Kidney epithelial cell (primary cell): Measurements from ENCODE around the gene CHRNA4. TPM values are rescaled to one million over a fixed set of nuclear protein-coding genes. Genes with fewer than 3 reads are reported as not detected.

Experiments
- DNase-seq: peaks from one replicate; pipeline ENCODE4 v3.0.0-alpha.2; 2010; ENCODE audit warnings: low read depth
- H3K27me3 ChIP-seq: 2 replicates; pipeline ENCODE4 v1.6.0; 2011; ENCODE audit warnings: low read length; ENCODE audit not compliant: control insufficient read depth, insufficient read depth
- H3K36me3 ChIP-seq: 2 replicates; pipeline ENCODE4 v1.5.1; 2011; ENCODE audit warnings: low read length; ENCODE audit not compliant: control insufficient read depth, insufficient read depth
- H3K4me3 ChIP-seq: 2 replicates; pipeline ENCODE4 v1.5.1; 2011; ENCODE audit warnings: low read depth, mild to moderate bottlenecking, control low read depth, low read length
- total RNA-seq: library from RNA; depleted of rRNA; stranded (reverse); fragments of >200 nt; gene quantifications from 2 replicates; pipeline ENCODE4 v1.2.3, GENCODE V29; 2015
- TF ChIP-seq, protein P1 (sequence below): IDR thresholded peaks from 2 replicates; pipeline ENCODE4 v1.5.1; 2011; ENCODE audit warnings: mild to moderate bottlenecking, moderate library complexity, low read length, control low read depth, inconsistent platforms; ENCODE audit not compliant: insufficient read depth, poor library complexity, severe bottlenecking

CHRNA4 gene
- total RNA-seq, 1 donor from 2014 or later = not detected

DNA sequence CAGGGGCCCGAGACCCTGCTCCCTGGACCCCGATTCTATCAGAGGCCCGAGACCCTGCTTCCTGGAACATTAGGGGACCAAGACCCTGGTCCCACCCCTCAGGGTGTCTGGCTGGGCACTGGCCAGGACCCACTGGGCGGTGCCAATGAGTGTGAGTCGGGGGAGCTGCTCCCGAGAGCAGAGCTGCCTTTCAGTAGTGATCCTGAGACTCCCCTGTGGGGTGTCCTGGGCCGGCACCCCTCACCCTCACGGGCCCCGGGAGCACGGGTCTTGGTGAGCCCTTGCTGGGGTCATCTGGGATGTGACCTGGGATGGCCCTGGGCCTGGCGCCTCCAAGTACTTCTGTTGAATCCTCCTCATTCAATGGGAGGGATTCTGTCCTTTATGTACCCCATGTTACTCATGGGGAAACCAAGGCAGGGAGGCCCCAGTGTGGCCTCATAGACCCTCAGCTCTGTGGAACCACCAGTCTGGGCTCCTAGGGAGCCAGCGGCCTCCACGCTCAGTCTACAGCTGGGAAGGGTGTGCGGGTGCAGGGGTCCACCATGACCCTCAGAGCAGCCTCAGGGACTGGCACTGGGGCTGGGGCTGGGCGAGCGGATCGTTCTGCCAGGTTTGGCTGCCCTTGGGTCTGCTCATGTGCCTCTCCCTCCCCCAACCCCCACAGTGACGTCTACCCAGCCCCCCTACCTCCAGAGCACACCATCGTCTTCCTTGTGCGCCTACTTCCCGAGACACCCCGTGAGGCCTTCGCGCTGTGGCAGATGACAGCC lies 42.6 kb downstream of the CHRNA4 start:
- TF ChIP-seq, protein P1, sequence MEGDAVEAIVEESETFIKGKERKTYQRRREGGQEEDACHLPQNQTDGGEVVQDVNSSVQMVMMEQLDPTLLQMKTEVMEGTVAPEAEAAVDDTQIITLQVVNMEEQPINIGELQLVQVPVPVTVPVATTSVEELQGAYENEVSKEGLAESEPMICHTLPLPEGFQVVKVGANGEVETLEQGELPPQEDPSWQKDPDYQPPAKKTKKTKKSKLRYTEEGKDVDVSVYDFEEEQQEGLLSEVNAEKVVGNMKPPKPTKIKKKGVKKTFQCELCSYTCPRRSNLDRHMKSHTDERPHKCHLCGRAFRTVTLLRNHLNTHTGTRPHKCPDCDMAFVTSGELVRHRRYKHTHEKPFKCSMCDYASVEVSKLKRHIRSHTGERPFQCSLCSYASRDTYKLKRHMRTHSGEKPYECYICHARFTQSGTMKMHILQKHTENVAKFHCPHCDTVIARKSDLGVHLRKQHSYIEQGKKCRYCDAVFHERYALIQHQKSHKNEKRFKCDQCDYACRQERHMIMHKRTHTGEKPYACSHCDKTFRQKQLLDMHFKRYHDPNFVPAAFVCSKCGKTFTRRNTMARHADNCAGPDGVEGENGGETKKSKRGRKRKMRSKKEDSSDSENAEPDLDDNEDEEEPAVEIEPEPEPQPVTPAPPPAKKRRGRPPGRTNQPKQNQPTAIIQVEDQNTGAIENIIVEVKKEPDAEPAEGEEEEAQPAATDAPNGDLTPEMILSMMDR = no peak
- no peak for DNase-seq
- H3K36me3 ChIP-seq = no peaks in the 10 kb centered on the region
- no peak overlapping the region for H3K4me3 ChIP-seq
- peaks cover 21% of the 10 kb centered on the region for H3K27me3 ChIP-seq

DNA sequence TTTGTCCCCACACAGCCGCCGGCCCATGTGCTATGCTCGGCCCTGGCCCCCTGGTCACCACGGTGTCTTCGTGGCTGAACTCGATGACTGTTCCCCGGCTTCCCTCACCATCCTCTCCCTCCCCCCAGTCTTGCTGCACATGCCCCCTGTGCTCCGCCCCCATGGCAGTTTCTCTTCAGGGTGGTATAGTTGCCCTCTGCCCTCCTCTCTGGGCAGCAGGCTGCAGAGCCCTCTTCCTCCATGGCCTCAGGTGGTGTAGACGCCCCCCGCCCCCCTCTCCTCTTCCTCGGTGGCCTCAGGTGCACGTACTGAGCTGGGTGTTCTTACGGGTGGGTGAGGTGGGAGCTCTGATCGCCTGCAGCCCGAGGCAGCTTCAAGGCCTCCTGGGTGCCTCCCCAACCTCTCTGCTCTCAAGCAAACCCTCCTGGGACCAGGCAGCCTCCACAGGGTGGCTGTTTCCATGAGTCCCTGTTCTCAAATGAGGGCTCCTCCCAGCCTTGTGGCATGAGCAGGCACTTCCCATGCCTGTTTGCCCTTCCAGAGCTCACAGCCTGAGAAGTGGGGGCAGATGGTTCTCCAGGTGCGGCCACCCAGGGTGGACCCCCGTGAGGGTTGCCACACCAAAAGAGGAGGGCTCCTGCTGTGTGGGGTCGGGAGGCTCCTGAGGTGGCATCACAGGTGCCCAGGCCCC lies 43.4 kb downstream of the CHRNA4 start:
- TF ChIP-seq, protein P1 = no peak
- DNase-seq = no peak
- H3K4me3 ChIP-seq = no peak overlapping the region
- no peaks in the 10 kb centered on the region for H3K36me3 ChIP-seq
- H3K27me3 ChIP-seq = peaks cover 22% of the 10 kb centered on the region

DNA sequence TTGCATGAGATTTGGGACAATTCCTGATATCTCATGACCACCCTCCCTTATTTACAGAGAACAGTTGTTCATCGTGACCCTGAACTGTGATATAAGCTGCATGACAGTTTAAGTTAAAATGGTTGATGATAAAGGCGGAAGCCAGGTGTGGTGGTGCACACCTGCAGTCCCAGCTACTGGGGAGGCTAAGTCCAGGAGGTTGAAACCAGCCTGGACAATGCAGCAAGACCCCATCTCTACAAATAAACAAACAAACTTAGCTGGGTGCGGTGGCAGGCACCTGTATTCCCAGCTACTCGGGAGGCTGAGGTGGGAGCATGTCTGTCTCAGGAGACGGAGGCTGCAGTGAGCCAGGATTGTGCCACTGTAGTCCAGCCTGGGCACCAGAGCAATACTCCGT lies 44.1 kb downstream of the CHRNA4 start:
- H3K36me3 ChIP-seq = no peaks in the 10 kb centered on the region
- TF ChIP-seq, protein P1 = no peak
- H3K27me3 ChIP-seq = peaks cover 18% of the 10 kb centered on the region
- DNase-seq = no peak
- no peak overlapping the region for H3K4me3 ChIP-seq

DNA sequence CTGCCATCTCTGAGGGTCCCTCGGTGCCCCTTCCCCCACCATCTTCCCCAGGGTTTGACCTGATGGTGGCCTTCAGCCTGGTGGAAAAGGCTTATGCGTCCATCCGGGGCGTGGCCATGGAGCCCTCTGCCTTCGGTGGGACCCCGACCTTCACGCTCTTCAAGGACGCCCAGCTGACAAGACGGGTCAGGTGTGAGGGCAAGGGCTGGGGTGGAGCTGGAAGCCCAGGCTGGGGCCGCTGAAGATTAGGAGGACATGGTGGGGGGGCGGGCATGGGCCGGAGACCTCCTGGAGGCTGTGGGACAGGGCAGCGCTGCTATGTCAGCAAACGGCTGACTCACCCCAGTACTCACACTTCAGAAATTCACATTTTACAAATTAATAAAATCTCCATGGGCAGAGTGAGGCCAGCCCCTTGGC lies 44.6 kb downstream of the CHRNA4 start:
- Histone ChIP-seq H3K27me3 (peaks cover 15% of the 10 kb centered on the region), H3K4me3 (no peak overlapping the region), H3K36me3 (no peaks in the 10 kb centered on the region)
- TF ChIP-seq, protein P1 = no peak
- no peak for DNase-seq

DNA sequence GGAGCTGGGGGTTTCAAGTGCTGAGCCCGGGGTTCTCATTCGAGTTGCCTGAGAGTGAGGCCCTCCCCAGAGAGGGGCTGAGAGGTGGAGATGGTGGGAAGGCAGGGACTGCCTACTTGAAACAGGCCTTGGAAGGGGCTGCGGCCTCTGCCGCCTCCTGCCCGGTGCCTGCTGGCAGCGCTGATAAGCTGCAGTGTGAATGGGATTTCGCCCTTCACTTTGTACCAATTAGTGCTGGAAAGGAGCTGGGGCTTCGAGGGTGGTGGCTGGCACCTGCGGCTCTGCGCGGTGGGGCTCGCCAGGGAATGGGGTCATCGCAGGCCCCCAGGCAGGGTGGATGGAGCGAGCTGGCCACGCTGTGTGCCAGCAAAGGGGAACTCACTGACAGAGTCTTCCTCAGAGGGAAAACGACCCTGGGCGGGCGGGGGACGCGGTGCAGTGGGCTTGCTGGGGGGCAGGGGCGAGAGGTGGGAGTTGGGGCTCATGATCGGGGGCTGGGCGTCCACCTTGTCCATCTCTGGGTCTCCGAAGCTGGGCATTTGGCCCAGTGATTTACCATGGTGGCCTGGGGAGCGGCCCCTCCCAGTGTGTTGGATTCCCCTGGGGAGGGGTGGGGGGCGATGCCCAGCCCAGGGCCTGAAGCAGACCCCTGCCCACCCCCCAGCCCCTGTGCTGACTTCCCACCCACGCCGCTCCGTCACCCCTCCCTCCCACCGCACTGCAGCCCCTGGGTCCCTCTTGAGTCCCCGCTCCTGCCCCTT lies 45.2 kb downstream of the CHRNA4 start:
- peaks cover 12% of the 10 kb centered on the region for H3K27me3 ChIP-seq
- H3K4me3 ChIP-seq = no peak overlapping the region
- H3K36me3 ChIP-seq = no peaks in the 10 kb centered on the region
- TF ChIP-seq, protein P1 = no peak
- DNase-seq = no peak
